GM23338 (cell line): ENCODE results near the gene AURKAIP1. TPM values are rescaled to one million over a fixed set of nuclear protein-coding genes. Genes with fewer than 3 reads are reported as not detected.
"Not testable (repeated sequence)": the region's sequence is repeated elsewhere in the genome, so short reads cannot be mapped to it uniquely, and the experiment has no call there.

Experiments used
- ATAC-seq: fragments of 200-7000 bp; cut with Tn5 transposase; 3 replicates; pipeline ENCODE4 v1.9.1; 2020
- DNase-seq: peaks from one replicate; pipeline ENCODE4 v3.0.0-alpha.2; 2015; ENCODE audit warnings: low spot score
- H2AFZ ChIP-seq: fragments of 200-600 bp; sonication (generic); 2 replicates; pipeline ENCODE4 v1.8.0; 2016; ENCODE audit warnings: antibody characterized with exemption, mild to moderate bottlenecking, moderate library complexity
- H3F3A ChIP-seq: fragments of 200-600 bp; sonication (generic); replicated peaks from 2 replicates; pipeline ENCODE4 v1.8.0; 2017; ENCODE audit warnings: antibody characterized with exemption, mixed run types, low read depth
- H3K27ac ChIP-seq: fragments of 200-600 bp; sonication (generic); 2 replicates; pipeline ENCODE4 v1.6.1; 2016; ENCODE audit warnings: low read depth
- H3K27me3 ChIP-seq: fragments of 200-600 bp; sonication (generic); 2 replicates; pipeline ENCODE4 v1.8.0; 2016; ENCODE audit warnings: mild to moderate bottlenecking, mixed run types, moderate library complexity; ENCODE audit not compliant: insufficient read depth
- H3K36me3 ChIP-seq: fragments of 200-600 bp; sonication (generic); 2 replicates; pipeline ENCODE4 v1.8.0; 2016; ENCODE audit warnings: mild to moderate bottlenecking; ENCODE audit not compliant: insufficient read depth
- H3K4me1 ChIP-seq: fragments of 200-600 bp; sonication (generic); 2 replicates; pipeline ENCODE4 v1.8.0; 2016; ENCODE audit warnings: mild to moderate bottlenecking, moderate library complexity; ENCODE audit not compliant: insufficient read depth
- H3K4me2 ChIP-seq: fragments of 200-600 bp; sonication (generic); 2 replicates; pipeline ENCODE4 v1.7.1; 2017; ENCODE audit warnings: mixed run types
- H3K4me3 ChIP-seq: fragments of 200-600 bp; sonication (generic); 2 replicates; pipeline ENCODE4 v1.6.1; 2016; ENCODE audit warnings: mixed run types
- H3K79me2 ChIP-seq: fragments of 200-600 bp; sonication (generic); replicated peaks from 2 replicates; pipeline ENCODE4 v1.8.0; 2017; ENCODE audit warnings: mild to moderate bottlenecking; ENCODE audit not compliant: insufficient read depth
- H3K9me2 ChIP-seq: fragments of 200-600 bp; sonication (generic); 2 replicates; pipeline ENCODE4 v1.8.0; 2017; ENCODE audit not compliant: insufficient read depth
- H4K20me1 ChIP-seq: fragments of 200-600 bp; sonication (generic); replicated peaks from 2 replicates; pipeline ENCODE4 v1.8.0; 2017; ENCODE audit warnings: mild to moderate bottlenecking; ENCODE audit not compliant: insufficient read depth
- H3K27ac Mint-ChIP-seq: 2 replicates; pipeline ENCODE4 v1.8.0; 2020; ENCODE audit warnings: inconsistent platforms, mild to moderate bottlenecking, moderate library complexity, mixed read lengths
- H3K27me3 Mint-ChIP-seq: 3 replicates; pipeline ENCODE4 v1.8.0; 2022; ENCODE audit warnings: low read depth, mild to moderate bottlenecking, moderate library complexity, mixed read lengths, inconsistent platforms; ENCODE audit not compliant: insufficient read depth, poor library complexity
- H3K36me3 Mint-ChIP-seq: 3 replicates; pipeline ENCODE4 v1.8.0; 2021; ENCODE audit warnings: low read depth, mild to moderate bottlenecking, inconsistent platforms, moderate library complexity, mixed read lengths
- H3K4me1 Mint-ChIP-seq: 3 replicates; pipeline ENCODE4 v1.8.0; 2020; ENCODE audit warnings: mild to moderate bottlenecking, inconsistent platforms, mixed read lengths
- H3K4me3 Mint-ChIP-seq: 3 replicates; pipeline ENCODE4 v1.8.0; 2021; ENCODE audit warnings: moderate library complexity, mild to moderate bottlenecking, inconsistent platforms, mixed read lengths
- H3K9me3 Mint-ChIP-seq: 3 replicates; pipeline ENCODE4 v1.8.0; 2020; ENCODE audit warnings: moderate library complexity, mild to moderate bottlenecking, inconsistent platforms, mixed read lengths
- CREB1 ChIP-seq: fragments of 250-450 bp; sonication (Bioruptor Pico); IDR thresholded peaks from 2 replicates; pipeline ENCODE4 v1.5.0; 2020; ENCODE audit warnings: low read depth, mild to moderate bottlenecking, moderate library complexity
- CTCF ChIP-seq, 2 experiments: fragments of 200-600 bp in 1 of 2; sonication (generic) in 1 of 2; conservative IDR thresholded peaks; 2 replicates each; pipeline versions ENCODE4 v1.5.1 to v1.6.1; 2016 to 2017; ENCODE audit warnings: antibody characterized with exemption in 2 of 2, low read depth in 2 of 2, mild to moderate bottlenecking in 2 of 2, moderate library complexity in 1 of 2
- ETS1 ChIP-seq: IDR thresholded peaks from 2 replicates; pipeline ENCODE4 v1.6.1; 2016; ENCODE audit warnings: antibody characterized with exemption
- EZH2 ChIP-seq: fragments of 200-600 bp; sonication (generic); IDR thresholded peaks from one replicate; pipeline ENCODE4 v1.8.0; 2017; ENCODE audit warnings: antibody characterized with exemption, mild to moderate bottlenecking, low read depth; ENCODE audit not compliant: unreplicated experiment
- EZH2phosphoT487 ChIP-seq: fragments of 200-600 bp; sonication (generic); IDR thresholded peaks from one replicate; pipeline ENCODE4 v1.8.1; 2018; ENCODE audit warnings: antibody characterized with exemption; ENCODE audit not compliant: unreplicated experiment
- NANOG ChIP-seq: IDR thresholded peaks from 2 replicates; pipeline ENCODE4 v1.6.1; 2016; ENCODE audit warnings: antibody characterized with exemption, borderline replicate concordance
- ZNF331 ChIP-seq: fragments of 250-450 bp; sonication (Bioruptor Pico); IDR thresholded peaks from 2 replicates; pipeline ENCODE4 v1.5.0; 2020; ENCODE audit warnings: low read depth, mild to moderate bottlenecking, moderate library complexity
- polyA plus RNA-seq: library from polyadenylated mRNA; unstranded; fragments of >200 nt; fragmentation: Nextera tagmentation; extraction: Ambion mirVana; gene quantifications from 2 replicates; pipeline ENCODE4 v1.2.1, GENCODE V29; 2016
- total RNA-seq: library from RNA; depleted of rRNA; stranded (reverse); fragments of >200 nt; shearing (Covaris generic); gene quantifications from 2 replicates; pipeline ENCODE4 v1.2.3, GENCODE V29; 2014
- TF ChIP-seq, protein P1 (sequence below): fragments of 250-450 bp; sonication (Bioruptor Pico); IDR thresholded peaks from 2 replicates; pipeline ENCODE4 v1.5.0; 2020; ENCODE audit warnings: mild to moderate bottlenecking, moderate library complexity

AURKAIP1 gene
- total and polyA plus RNA-seq, 2 experiments from 2014 or later, result 167 to 355 TPM

- TF ChIP-seq, protein P1, sequence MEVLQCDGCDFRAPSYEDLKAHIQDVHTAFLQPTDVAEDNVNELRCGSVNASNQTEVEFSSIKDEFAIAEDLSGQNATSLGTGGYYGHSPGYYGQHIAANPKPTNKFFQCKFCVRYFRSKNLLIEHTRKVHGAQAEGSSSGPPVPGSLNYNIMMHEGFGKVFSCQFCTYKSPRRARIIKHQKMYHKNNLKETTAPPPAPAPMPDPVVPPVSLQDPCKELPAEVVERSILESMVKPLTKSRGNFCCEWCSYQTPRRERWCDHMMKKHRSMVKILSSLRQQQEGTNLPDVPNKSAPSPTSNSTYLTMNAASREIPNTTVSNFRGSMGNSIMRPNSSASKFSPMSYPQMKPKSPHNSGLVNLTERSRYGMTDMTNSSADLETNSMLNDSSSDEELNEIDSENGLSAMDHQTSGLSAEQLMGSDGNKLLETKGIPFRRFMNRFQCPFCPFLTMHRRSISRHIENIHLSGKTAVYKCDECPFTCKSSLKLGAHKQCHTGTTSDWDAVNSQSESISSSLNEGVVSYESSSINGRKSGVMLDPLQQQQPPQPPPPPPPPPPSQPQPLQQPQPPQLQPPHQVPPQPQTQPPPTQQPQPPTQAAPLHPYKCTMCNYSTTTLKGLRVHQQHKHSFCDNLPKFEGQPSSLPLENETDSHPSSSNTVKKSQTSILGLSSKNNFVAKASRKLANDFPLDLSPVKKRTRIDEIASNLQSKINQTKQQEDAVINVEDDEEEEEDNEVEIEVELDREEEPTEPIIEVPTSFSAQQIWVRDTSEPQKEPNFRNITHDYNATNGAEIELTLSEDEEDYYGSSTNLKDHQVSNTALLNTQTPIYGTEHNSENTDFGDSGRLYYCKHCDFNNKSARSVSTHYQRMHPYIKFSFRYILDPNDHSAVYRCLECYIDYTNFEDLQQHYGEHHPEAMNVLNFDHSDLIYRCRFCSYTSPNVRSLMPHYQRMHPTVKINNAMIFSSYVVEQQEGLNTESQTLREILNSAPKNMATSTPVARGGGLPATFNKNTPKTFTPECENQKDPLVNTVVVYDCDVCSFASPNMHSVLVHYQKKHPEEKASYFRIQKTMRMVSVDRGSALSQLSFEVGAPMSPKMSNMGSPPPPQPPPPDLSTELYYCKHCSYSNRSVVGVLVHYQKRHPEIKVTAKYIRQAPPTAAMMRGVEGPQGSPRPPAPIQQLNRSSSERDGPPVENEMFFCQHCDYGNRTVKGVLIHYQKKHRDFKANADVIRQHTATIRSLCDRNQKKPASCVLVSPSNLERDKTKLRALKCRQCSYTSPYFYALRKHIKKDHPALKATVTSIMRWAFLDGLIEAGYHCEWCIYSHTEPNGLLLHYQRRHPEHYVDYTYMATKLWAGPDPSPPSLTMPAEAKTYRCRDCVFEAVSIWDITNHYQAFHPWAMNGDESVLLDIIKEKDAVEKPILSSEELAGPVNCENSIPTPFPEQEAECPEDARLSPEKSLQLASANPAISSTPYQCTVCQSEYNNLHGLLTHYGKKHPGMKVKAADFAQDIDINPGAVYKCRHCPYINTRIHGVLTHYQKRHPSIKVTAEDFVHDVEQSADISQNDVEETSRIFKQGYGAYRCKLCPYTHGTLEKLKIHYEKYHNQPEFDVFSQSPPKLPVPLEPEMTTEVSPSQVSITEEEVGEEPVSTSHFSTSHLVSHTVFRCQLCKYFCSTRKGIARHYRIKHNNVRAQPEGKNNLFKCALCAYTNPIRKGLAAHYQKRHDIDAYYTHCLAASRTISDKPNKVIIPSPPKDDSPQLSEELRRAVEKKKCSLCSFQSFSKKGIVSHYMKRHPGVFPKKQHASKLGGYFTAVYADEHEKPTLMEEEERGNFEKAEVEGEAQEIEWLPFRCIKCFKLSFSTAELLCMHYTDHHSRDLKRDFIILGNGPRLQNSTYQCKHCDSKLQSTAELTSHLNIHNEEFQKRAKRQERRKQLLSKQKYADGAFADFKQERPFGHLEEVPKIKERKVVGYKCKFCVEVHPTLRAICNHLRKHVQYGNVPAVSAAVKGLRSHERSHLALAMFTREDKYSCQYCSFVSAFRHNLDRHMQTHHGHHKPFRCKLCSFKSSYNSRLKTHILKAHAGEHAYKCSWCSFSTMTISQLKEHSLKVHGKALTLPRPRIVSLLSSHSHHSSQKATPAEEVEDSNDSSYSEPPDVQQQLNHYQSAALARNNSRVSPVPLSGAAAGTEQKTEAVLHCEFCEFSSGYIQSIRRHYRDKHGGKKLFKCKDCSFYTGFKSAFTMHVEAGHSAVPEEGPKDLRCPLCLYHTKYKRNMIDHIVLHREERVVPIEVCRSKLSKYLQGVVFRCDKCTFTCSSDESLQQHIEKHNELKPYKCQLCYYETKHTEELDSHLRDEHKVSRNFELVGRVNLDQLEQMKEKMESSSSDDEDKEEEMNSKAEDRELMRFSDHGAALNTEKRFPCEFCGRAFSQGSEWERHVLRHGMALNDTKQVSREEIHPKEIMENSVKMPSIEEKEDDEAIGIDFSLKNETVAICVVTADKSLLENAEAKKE, result no peak
Observed at GRCh38 chr1:1403653-1404052, 28.6 kb upstream of the AURKAIP1 start (continued).

DNA sequence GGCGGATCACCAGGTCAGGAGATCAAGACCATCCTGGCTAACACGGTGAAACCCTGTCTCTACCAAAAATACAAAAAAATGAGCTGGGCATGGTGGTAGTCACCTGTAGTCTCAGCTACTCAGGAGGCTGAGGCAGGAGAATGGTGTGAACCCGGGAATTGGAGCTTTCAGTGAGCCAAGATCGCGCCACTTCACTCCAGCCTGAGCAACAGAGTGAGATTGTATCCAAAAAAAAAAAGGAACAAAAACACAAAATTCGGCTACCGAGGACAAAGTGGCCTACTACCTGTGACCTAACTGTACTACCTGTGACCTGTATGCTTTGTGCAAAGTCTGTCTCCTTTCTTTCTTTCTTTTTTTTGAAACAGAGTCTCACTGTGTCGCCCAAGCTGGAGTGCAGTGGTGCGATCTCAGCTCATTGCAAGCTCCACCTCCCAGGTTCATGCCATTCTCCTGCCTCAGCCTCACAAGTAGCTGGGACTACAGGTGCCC lies 27.9 kb upstream of the AURKAIP1 start:
- peaks cover 34% of the 10 kb centered on the region for H3K27me3 Mint-ChIP-seq
- peaks cover 35% of the 10 kb centered on the region for H3K4me1 Mint-ChIP-seq
- H2AFZ ChIP-seq, H3K4me3 Mint-ChIP-seq, H3K9me2 ChIP-seq, H3K4me3 ChIP-seq, H3K27me3 ChIP-seq, H3K4me2 ChIP-seq, DNase-seq, ATAC-seq, H3K9me3 Mint-ChIP-seq, H3K27ac Mint-ChIP-seq: not testable (repeated sequence)
- H3K4me1 ChIP-seq, result peaks cover 19% of the 10 kb centered on the region
- peaks cover 26% of the 10 kb centered on the region for H4K20me1 ChIP-seq
- peaks cover 55% of the 10 kb centered on the region for H3K79me2 ChIP-seq
- H3K36me3 ChIP-seq, result peaks cover 42% of the 10 kb centered on the region
- peaks cover 68% of the 10 kb centered on the region for H3F3A ChIP-seq
- H3K27ac ChIP-seq, result peak overlapping the region; percentile 58; the same call in 1 of the 2 replicates
- peaks cover 82% of the 10 kb centered on the region for H3K36me3 Mint-ChIP-seq

DNA sequence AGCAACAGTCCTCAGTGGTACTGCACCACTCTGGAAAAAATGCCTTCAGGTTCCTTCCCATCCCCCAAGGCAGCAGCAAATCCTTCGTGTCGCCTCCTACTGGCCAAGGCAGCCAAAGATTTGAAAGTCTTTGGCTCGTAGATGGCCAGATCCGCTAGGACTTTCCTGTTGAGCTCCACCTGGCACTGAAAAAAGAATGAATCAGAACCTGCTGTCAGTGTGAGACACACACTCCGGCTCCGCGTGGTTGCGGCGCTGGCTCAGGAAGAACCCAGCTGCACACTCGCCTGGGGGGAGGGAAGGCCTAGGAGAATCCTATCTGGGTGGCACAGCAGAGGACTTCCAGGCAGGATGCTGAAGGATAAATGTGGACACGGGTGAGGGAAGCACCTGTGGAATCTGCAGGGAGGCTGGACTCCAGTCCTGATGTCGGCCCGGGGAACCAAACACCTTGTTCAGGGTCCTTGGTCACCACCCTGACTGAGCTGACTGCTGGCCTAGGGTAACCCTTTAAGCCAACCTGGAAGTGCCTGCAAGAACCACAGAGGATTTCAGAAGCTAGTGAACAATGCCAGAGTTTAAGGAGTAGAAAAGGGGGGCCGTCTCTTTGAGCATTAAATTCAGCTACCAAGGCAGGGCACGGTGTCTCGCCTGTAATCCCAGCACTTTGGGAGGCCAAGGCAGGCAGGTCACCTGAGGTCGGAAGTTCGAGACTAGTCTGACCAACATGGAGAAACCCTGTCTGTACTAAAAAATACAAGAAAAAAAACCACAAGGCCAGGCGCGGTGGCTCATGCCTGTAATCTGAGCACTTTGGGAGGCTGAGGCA lies 27.3 kb upstream of the AURKAIP1 start:
- H4K20me1 ChIP-seq, result peaks cover 29% of the 10 kb centered on the region
- TF ChIP-seq EZH2phosphoT487, result no peak
- TF ChIP-seq ETS1, result no peak
- no peak for TF ChIP-seq EZH2
- TF ChIP-seq CTCF (conservative IDR thresholded peaks at IDR 0.05; ENCODE audit: low read depth in 2 of 2), result peak; percentile 77 to 82
- no peak for TF ChIP-seq NANOG
- TF ChIP-seq ZNF331, result no peak
- no peak for TF ChIP-seq CREB1 (CRISPR knock-in tag)
- peaks cover 34% of the 10 kb centered on the region for H3K27me3 Mint-ChIP-seq
- peaks cover 48% of the 10 kb centered on the region for H3K36me3 ChIP-seq
- H3K4me3 ChIP-seq, result no peak overlapping the region
- DNase-seq, result peak; percentile 90
- H3K4me1 Mint-ChIP-seq, result peaks cover 35% of the 10 kb centered on the region
- H3K4me2 ChIP-seq, result no peak overlapping the region
- peaks cover 85% of the 10 kb centered on the region for H3K36me3 Mint-ChIP-seq
- H3K79me2 ChIP-seq, result peaks cover 55% of the 10 kb centered on the region
- H3K27ac Mint-ChIP-seq, result peak overlapping the region; percentile 77
- peaks cover 71% of the 10 kb centered on the region for H3F3A ChIP-seq
- peaks cover 21% of the 10 kb centered on the region for H3K4me1 ChIP-seq
- no peaks in the 10 kb centered on the region for H3K27me3 ChIP-seq
- no peak overlapping the region for H2AFZ ChIP-seq
- H3K9me3 Mint-ChIP-seq, result no peaks in the 10 kb centered on the region; the same call in 2 of the 3 replicates
- no peaks in the 10 kb centered on the region for H3K9me2 ChIP-seq
- peak; percentile 4 for ATAC-seq
- H3K4me3 Mint-ChIP-seq, result peak overlapping the region; percentile 96
- H3K27ac ChIP-seq, result peak overlapping the region; percentile 58
